Keratinocyte (primary cell): ENCODE results near the gene CCNJ.

Source experiments
- EZH2 ChIP-seq: IDR thresholded peaks from one replicate; pipeline ENCODE4 v1.6.1; 2012; ENCODE audit warnings: inconsistent platforms, mild to moderate bottlenecking, low read length, moderate library complexity
- TF ChIP-seq, protein P1 (sequence below), 3 experiments: IDR thresholded peaks in 1 of 3; conservative IDR thresholded peaks in 1 of 3; optimal IDR thresholded peaks in 1 of 3; 2 replicates in 2 of 3; 3 replicates in 1 of 3; pipeline versions ENCODE3 to v1.5.1; 2011; ENCODE audit warnings: low read length in 3 of 3, mild to moderate bottlenecking in 3 of 3, moderate library complexity in 2 of 3, control low read depth in 1 of 3, inconsistent platforms in 1 of 3; ENCODE audit not compliant: insufficient read depth in 2 of 3; ENCODE audit errors: extremely low read depth in 1 of 3

DNA sequence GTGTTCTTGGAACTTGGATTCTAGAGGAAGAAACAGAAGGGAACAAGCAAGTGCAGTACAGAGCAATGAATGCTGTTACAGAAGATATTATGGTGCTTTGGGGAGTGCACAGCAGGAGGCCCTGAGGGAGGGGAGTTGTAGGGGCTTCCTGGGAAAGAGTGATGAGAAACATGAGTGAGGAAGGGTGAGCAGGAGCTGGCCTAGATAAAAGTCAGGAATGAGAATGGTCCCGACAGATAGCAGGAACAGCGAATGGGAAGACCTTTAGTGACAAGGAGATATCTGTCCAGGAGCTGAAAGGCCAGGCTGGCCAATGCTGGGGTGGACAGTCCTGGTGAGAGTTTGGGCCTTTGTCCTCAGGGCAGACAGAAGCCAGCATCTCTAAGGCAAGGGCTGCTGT is 20.6 kb upstream of the CCNJ start:
- TF ChIP-seq, protein P1, sequence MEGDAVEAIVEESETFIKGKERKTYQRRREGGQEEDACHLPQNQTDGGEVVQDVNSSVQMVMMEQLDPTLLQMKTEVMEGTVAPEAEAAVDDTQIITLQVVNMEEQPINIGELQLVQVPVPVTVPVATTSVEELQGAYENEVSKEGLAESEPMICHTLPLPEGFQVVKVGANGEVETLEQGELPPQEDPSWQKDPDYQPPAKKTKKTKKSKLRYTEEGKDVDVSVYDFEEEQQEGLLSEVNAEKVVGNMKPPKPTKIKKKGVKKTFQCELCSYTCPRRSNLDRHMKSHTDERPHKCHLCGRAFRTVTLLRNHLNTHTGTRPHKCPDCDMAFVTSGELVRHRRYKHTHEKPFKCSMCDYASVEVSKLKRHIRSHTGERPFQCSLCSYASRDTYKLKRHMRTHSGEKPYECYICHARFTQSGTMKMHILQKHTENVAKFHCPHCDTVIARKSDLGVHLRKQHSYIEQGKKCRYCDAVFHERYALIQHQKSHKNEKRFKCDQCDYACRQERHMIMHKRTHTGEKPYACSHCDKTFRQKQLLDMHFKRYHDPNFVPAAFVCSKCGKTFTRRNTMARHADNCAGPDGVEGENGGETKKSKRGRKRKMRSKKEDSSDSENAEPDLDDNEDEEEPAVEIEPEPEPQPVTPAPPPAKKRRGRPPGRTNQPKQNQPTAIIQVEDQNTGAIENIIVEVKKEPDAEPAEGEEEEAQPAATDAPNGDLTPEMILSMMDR (optimal IDR thresholded peaks at IDR 0.05 in 1 of 3, IDR thresholded peaks at IDR 0.05 in 1 of 3, conservative IDR thresholded peaks at IDR 0.05 in 1 of 3; ENCODE audit: extremely low read depth in 1 of 3, insufficient read depth in 2 of 3, low read length in 3 of 3): no peak
- TF ChIP-seq EZH2: no peak
